Sigmoid colon (tissue), 4 donors: Measurements from ENCODE around the gene POLH.

Experiments
- CTCF ChIP-seq, 4 experiments: fragments of 450-650 bp in 3 of 4; fragments of 200-600 bp in 1 of 4; IDR thresholded peaks; one replicate each; pipeline ENCODE4 v1.5.1; 2016 to 2019; ENCODE audit warnings: antibody characterized with exemption in 4 of 4, mild to moderate bottlenecking in 3 of 4, moderate library complexity in 2 of 4
- EP300 ChIP-seq, 4 donors: sonication (generic); formaldehyde crosslinking; IDR thresholded peaks; one replicate each; pipeline ENCODE4 v1.6.1; 2017; ENCODE audit warnings: antibody characterized with exemption in 4 of 4
- POLR2A ChIP-seq, 2 donors: fragments of 450-650 bp; IDR thresholded peaks; one replicate each; pipeline ENCODE4 v1.6.1; 2016; ENCODE audit warnings: antibody characterized with exemption in 2 of 2, mild to moderate bottlenecking in 2 of 2, moderate library complexity in 2 of 2
- POLR2AphosphoS5 ChIP-seq, 4 donors: sonication (generic); formaldehyde crosslinking; IDR thresholded peaks; one replicate each; pipeline ENCODE4 v1.6.1; 2017; ENCODE audit warnings: antibody characterized with exemption in 4 of 4

DNA sequence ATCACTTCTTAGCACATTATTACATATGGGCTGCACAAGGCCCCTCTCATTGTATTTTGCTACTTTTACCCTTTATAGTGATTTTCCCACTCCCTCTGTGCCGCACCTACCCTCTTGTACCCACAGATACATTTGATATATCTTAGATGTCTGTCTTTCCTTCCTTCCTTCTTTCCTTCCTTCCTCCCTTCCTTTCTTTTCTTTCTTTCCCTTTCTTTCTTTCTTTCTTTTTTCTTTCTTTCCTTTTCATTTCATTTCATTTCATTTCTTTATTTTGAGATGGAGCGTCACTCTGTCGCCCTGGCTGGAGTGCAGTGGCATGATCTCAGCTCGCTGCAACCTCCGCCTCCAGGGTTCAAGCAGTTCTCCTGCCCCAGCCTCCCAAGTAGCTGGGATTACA lies 12.2 kb downstream of the POLH start:
- TF ChIP-seq EP300 (IDR thresholded peaks at IDR 0.05) (no peak), CTCF (IDR thresholded peaks at IDR 0.05) (no peak), POLR2AphosphoS5 (IDR thresholded peaks at IDR 0.05) (no peak), POLR2A (IDR thresholded peaks at IDR 0.05) (no peak)
